Neural progenitor cell (in vitro differentiated cells): ENCODE measurements around the gene CPN2.

Experiments
- CTCF ChIP-seq: fragments of 200-600 bp; sonication (generic); IDR thresholded peaks from 2 replicates; pipeline ENCODE4 v1.5.1; 2017; ENCODE audit warnings: antibody characterized with exemption, mild to moderate bottlenecking
- EZH2 ChIP-seq: fragments of 200-600 bp; sonication (generic); IDR thresholded peaks from 2 replicates; pipeline ENCODE4 v1.6.1; 2017; ENCODE audit warnings: antibody characterized with exemption, mild to moderate bottlenecking, moderate library complexity
- EZH2phosphoT487 ChIP-seq: fragments of 200-600 bp; sonication (generic); IDR thresholded peaks from 2 replicates; pipeline ENCODE4 v1.6.1; 2017; ENCODE audit warnings: antibody characterized with exemption

GRCh38 chr3:194346035-194346434 lies 5.1 kb downstream of the CPN2 start:
- TF ChIP-seq CTCF (no peak), EZH2 (no peak), EZH2phosphoT487 (no peak)
